ENCODE data around the gene SLC24A3.
"Not testable (repeated sequence)": the region's sequence is repeated elsewhere in the genome, so short reads cannot be mapped to it uniquely, and the experiment has no call there.

The SLC24A3 gene

GRCh38 chr20:19619904-19620430, 407.5 kb downstream of the SLC24A3 start:
- no peak for DNase-seq

DNA sequence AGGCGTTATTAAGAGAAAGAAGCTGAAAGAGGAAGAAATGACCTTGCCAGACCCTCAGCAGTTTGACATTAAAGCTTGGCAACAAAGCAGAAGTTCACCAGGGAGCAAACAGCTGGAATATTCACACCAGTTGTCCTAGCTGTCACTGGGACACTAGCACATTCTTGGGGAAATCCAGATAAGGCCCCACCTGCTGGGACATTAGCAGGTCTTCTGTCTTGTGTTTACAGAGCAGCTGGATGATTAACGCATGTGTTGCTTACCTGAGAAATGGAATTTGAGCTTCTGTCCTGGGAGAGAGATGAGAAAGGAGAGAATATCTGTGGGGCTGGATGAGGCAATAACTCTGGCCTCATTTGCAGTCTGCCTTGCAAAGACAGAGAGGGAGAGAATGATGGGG, 408.0 kb downstream of the SLC24A3 start:
- DNase-seq: no peak

DNA sequence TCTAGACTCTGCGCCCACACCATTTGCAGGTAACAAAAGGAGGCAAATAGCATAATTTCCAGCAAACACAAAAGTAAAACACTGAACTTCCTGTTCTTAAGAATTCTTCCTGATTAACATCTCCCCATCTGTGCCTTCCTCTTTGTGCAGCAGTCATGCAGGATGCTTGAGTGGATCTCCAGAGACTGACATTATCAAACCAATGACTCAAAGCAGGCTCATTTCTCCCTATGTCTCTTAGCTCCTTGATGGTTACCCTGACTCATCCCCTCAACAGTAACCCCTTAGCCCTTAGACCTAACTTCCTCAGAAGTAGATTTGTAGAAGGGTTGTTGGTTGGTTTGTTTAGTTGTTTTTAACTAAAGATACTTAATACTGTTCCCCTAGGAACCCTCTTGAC, 408.6 kb downstream of the SLC24A3 start:
- no peak for DNase-seq

- no peak for DNase-seq
Measured at GRCh38 chr20:19624221-19624965, 412.0 kb downstream of the SLC24A3 start.

GRCh38 chr20:19625426-19625825, 413.0 kb downstream of the SLC24A3 start:
- DNase-seq: no peak

GRCh38 chr20:19626896-19627295, 414.5 kb downstream of the SLC24A3 start:
- no peak for DNase-seq

- peak in 7 of 56 donors; percentile 0 to 25 (median 6) for DNase-seq
Measured at GRCh38 chr20:19628570-19629134, 416.2 kb downstream of the SLC24A3 start.

GRCh38 chr20:19631410-19631809, 419.0 kb downstream of the SLC24A3 start:
- DNase-seq: no peak

DNA sequence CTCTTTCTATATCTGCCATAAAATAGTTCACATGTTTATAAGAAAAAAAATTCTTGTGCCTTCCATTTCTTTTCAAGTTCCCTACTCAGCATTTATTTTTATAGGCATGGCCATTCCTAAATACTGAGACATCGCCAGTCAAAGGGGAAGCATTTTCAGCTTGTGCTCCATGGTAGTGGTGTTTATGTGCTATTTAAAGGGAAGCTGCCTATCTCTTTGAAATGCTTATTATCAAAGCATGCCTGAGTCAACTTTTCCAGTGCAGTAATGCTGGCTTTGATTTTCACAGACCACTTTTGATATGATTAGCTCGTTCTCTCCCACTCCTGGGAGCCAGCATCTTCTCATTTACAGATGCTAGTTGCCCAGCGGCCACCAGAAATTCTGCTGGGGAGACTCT, 421.5 kb downstream of the SLC24A3 start:
- no peak for DNase-seq

- DNase-seq: not testable (repeated sequence)
Measured at GRCh38 chr20:19639471-19640045, 427.1 kb downstream of the SLC24A3 start.

DNA sequence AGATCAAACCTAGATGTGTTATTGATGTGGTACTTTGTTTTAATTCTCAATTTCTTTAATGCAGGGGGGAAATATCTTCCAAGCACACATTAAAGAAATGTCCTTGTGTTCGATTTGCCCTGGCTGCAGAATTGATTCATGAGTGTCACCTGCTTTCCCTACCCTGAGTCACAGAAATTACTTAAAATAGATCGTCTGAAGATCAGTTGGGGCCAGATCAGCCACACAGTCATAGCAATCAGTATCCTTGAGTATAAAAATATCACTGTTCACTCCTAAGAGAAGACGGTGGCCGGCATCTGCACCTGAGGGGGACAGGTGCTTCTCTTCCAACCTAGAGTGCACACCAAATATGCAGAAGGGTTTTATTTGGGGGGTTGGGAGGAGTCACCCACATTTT, 430.4 kb downstream of the SLC24A3 start:
- DNase-seq: no peak

- DNase-seq: no peak
Measured at GRCh38 chr20:19644085-19644484, 431.6 kb downstream of the SLC24A3 start.

GRCh38 chr20:19646963-19647362, 434.5 kb downstream of the SLC24A3 start:
- no peak for DNase-seq

GRCh38 chr20:19648024-19648423, 435.6 kb downstream of the SLC24A3 start:
- DNase-seq: no peak

DNA sequence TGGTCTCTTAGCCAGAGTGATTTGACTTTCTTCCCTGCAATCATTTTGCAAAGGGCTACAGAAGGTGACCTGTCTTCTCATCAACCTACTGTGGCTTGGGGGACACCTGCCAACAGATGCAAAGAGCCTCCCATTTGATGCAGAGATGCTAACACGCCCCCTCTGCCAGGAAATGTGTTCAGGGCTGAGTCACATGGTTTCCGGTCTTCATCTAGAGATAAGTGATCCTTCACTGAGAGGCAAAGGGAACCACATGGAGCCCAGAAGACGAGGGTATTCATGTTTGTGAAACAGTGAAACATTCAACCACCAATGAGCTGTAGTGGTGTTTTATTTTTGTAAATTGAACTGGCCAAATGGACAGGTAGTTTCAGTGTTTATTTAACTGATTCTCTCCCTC, 436.6 kb downstream of the SLC24A3 start:
- no peak for DNase-seq

DNA sequence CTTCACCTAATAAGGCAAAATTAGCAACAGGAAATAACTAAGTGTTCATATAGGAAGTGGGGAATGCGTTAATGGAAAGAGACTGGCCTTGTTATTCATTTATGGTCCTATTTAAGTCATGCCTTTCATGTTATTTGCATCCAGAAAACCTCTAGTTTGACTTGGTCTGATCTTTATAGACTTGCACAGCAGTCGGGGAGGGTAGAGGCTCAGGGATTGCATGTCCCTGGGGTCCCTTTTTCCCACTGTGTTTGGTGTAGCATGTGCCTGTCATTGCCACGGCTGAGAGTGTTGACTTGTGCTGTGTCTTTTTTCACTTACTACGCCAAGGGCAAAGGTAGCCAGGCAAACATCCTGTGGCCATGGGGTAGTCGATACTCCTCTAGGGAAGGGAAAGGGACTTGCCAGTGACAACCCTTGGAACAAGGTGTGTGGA, 440.2 kb downstream of the SLC24A3 start:
- no peak for DNase-seq

DNA sequence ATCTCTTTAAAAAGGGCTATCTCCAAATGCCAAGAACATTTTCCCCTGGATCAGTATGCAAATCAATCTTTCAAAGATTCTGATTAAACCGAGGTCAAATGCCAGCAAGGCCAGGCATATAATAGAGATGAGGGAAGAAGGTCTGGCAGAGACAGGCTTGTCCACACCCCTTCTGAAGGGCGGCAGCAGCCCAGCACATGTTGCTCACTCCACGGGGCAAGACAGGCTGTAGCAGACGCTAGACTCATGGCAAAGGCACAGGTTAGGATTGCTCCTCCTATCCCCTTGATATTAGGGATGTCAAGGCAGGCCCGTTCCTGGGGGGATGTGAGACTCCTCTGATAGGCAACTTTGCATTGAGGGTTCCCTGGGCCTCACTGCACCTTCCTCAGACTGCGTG, 440.9 kb downstream of the SLC24A3 start:
- no peak for DNase-seq

DNA sequence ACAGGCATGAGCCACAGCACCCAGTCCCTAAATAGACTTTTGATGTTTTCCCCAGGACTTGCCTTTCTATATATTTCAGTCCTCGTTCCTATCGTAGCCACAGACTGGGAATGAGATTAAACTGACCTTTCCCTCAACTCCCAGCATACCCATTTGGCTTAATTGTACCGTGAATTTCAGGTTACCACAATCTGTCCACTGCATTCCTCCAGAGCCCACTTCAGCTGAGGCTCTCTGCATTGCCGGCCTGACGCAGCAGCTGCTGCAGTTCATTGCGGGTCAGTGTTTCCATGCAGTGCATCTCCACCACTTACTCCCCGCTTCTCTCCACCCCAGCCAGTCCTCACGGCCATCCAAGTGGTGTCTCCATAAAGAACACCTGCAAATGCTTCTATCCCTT, 442.5 kb downstream of the SLC24A3 start:
- no peak for DNase-seq

DNA sequence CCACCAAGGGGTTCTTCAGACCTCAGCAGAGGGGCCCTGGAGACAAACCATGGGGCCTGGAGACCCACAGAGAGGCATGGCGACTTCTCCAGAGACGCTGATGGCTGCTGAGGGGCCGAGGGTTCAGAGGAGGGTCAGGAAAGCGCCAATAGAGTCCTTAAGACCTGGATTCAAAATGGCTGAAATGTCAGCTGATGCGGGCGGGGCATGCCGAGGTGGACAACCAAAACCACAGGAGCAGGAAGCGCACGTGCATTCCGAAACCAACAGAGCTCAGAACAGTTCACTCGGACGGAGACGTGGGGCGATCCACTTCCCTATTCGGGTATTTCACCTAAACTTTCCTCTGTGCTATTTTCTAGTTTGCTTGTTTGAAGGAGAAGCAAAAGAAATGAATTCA, 445.7 kb downstream of the SLC24A3 start:
- no peak for DNase-seq

DNA sequence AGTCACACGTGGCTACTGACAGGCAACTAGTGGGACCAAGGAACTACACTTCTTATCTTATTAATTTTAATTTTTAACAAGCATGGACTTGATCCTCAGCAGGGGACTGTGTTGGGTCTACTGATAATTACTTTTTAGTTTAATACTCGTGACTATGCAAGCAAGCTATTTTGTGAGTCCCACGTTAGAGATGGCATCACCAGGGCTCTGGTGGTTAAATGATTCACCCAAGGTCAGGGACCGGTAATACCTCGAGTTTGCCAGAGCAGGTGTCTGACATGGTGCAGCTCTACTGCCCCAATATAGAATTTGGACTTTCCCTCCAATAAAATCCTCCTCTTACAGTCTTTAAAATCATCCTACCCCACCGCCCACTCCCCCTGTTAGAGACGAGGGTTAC, 447.0 kb downstream of the SLC24A3 start:
- DNase-seq: no peak

GRCh38 chr20:19660808-19661378, 448.5 kb downstream of the SLC24A3 start:
- DNase-seq: no peak
